ENCODE data around the gene TMEM131.
A peak's percentile ranks its signal among the peaks of the same experiment; 100 is the strongest.

TMEM131 gene

DNA sequence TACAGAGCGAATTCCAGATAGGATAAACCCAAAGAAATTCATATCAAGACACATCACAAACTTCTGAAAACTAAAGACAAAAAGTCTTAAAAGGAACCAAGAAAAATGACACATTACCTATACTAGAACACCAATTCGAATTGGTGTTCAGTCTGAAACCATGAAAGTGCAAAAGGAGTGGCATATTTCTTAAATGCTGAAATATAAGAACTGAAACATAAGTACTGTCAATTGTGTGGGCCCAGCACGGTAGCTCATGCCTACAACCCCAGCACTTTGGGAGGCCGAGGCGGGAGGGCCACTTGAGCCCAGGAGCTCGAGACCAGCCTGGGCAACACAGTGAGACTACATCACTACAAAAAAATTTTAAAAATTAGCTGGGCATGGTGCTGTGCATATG lies 43.4 kb downstream of the TMEM131 start:
- no peak overlapping the region for H4K8ac ChIP-seq (ENCODE audit: low read length)
- H3K9me3 ChIP-seq (ENCODE audit: control insufficient read depth, low read length): no peaks in the 10 kb centered on the region
- H3K4ac ChIP-seq (ENCODE audit: low read depth in 1 of 2, low read length in 2 of 2): no peak overlapping the region

DNA sequence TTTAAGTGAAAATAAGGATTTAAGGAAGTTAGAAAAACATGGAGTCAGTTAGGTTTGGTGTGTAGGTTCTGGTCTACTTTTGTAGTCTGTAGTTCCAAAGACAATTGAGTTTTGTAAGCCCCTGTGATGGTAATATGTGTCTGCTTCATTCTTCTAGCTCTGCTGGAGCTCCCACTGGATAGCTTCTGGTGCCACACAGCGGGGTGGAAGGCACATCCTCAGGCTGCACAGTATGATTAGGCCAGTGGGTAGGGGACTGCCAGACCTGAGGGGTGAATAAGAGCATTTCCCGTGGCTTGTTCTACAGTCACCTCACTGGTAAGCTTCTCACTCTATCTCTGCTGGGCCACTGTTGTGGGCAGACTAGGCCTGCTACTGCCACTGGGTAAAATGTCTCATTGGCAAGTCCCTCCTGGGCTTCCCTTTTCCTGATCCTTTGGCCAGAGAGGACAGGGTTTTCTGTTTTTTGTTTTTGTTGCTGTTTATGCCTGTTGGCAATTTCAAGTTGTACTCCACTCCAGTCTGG lies 44.5 kb downstream of the TMEM131 start:
- Histone ChIP-seq H3K4me1 (ENCODE audit: control insufficient read depth, insufficient read depth, low read depth, low read length) (peaks cover 7% of the 10 kb centered on the region), H3K27me3 (ENCODE audit: control insufficient read depth in 1 of 2, insufficient read depth in 1 of 2, low read length in 2 of 2) (no peaks in the 10 kb centered on the region), H4K8ac (ENCODE audit: low read length) (peak overlapping the region; percentile 12), H3K4me3 (ENCODE audit: insufficient read depth in 1 of 2, low read depth in 1 of 2, low read length in 2 of 2) (no peak overlapping the region), H3K79me1 (replicated peaks; ENCODE audit: low read length, poor library complexity, severe bottlenecking) (peaks cover 12% of the 10 kb centered on the region), H3K14ac (ENCODE audit: low read length in 2 of 2) (no peak overlapping the region), H2AFZ (ENCODE audit: low read depth, low read length) (no peak overlapping the region), H2AK5ac (ENCODE audit: low read length, severe bottlenecking) (peak overlapping the region; percentile 97), H2BK5ac (ENCODE audit: low read depth, low read length, poor library complexity, severe bottlenecking) (no peak overlapping the region), H2BK12ac (ENCODE audit: low read length in 2 of 2) (peak overlapping the region in 1 of 2 experiments; percentile 1), H3K23ac (ENCODE audit: low read length in 2 of 2) (no peak overlapping the region), H3K18ac (ENCODE audit: low read depth in 1 of 2, low read length in 2 of 2) (peak overlapping the region; percentile 13 to 58), H4K91ac (ENCODE audit: low read length) (peak overlapping the region; percentile 34), H3K4ac (ENCODE audit: low read depth in 1 of 2, low read length in 2 of 2) (peak overlapping the region; percentile 11 to 46), H2BK15ac (ENCODE audit: low read depth, poor library complexity, severe bottlenecking) (no peak overlapping the region), H3K4me2 (ENCODE audit: low read length, poor library complexity, severe bottlenecking) (no peak overlapping the region), H3K36me3 (ENCODE audit: control insufficient read depth in 1 of 2, insufficient read depth in 2 of 2, low read depth in 1 of 2, low read length in 2 of 2) (no peaks in the 10 kb centered on the region), H3K9ac (ENCODE audit: low read length) (no peak overlapping the region), H2BK120ac (ENCODE audit: low read depth, low read length) (peak overlapping the region; percentile 71), H3K9me3 (ENCODE audit: control insufficient read depth, low read length) (no peaks in the 10 kb centered on the region), H3K27ac (ENCODE audit: low read length, poor library complexity, severe bottlenecking) (peak overlapping the region; percentile 52)
- WGBS: 72% methylated on average over 2 of the region's 2 CpGs
- DNase-seq: peak; percentile 29

More for the DNA sequence above, 43.4 kb downstream of the TMEM131 start:
- Histone ChIP-seq H3K79me1 (replicated peaks; ENCODE audit: low read length, poor library complexity, severe bottlenecking) (peaks cover 12% of the 10 kb centered on the region), H4K91ac (ENCODE audit: low read length) (no peak overlapping the region), H3K4me2 (ENCODE audit: low read length, poor library complexity, severe bottlenecking) (no peak overlapping the region), H3K23ac (ENCODE audit: low read length in 2 of 2) (no peak overlapping the region), H2BK120ac (ENCODE audit: low read depth, low read length) (no peak overlapping the region), H3K4me1 (ENCODE audit: control insufficient read depth, insufficient read depth, low read depth, low read length) (peaks cover 7% of the 10 kb centered on the region), H2AK5ac (ENCODE audit: low read length, severe bottlenecking) (no peak overlapping the region), H2BK12ac (ENCODE audit: low read length in 2 of 2) (no peak overlapping the region), H3K9ac (ENCODE audit: low read length) (no peak overlapping the region), H3K27me3 (ENCODE audit: control insufficient read depth in 1 of 2, insufficient read depth in 1 of 2, low read length in 2 of 2) (no peaks in the 10 kb centered on the region), H2BK5ac (ENCODE audit: low read depth, low read length, poor library complexity, severe bottlenecking) (no peak overlapping the region), H3K14ac (ENCODE audit: low read length in 2 of 2) (no peak overlapping the region), H3K18ac (ENCODE audit: low read depth in 1 of 2, low read length in 2 of 2) (no peak overlapping the region), H3K4me3 (ENCODE audit: insufficient read depth in 1 of 2, low read depth in 1 of 2, low read length in 2 of 2) (no peak overlapping the region), H2BK15ac (ENCODE audit: low read depth, poor library complexity, severe bottlenecking) (no peak overlapping the region), H3K36me3 (ENCODE audit: control insufficient read depth in 1 of 2, insufficient read depth in 2 of 2, low read depth in 1 of 2, low read length in 2 of 2) (no peaks in the 10 kb centered on the region), H3K27ac (ENCODE audit: low read length, poor library complexity, severe bottlenecking) (no peak overlapping the region), H2AFZ (ENCODE audit: low read depth, low read length) (no peak overlapping the region)
- no peak for DNase-seq
- 96% methylated on average over 2 of the region's 6 CpGs for WGBS

DNA sequence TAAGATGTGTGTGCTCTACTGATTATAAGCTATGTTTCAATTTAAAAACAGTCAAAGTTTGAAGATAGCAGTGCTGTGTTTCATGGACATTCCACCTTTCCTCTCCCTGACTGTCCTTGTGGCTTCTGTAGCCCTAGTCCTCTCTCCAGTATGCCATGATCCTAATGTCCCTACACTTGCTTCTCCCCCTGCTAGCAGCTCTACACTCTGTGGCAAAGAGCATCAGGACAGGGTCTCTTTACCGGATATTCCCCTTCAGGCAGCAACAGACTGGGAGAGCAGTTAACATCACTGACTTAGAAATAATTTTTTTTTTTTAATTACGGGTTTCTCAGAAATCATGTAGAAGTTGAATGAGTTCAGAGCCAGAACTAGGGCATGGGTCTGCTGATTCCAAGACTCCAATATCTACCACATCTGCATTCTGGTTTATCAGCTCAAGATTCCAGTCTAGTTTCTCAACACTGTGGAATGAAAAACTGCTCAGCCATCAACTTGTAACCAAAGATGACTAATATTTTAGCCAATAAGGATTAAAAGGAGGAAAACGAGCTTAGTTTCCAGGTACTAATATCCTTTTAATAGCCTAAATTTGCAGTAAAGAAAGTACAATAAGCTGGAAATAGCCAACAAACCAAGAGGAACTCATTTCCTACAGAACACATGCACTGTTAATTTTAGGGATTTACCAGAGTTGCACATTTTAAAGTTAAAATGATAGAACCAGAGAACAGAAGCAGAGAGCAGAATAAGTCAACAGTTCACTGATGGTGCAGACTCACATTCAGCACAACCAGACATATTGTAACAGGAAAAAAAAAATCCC lies 45.2 kb downstream of the TMEM131 start:
- Histone ChIP-seq H3K4me3 (ENCODE audit: insufficient read depth in 1 of 2, low read depth in 1 of 2, low read length in 2 of 2) (peak overlapping the region in 1 of 2 experiments; percentile 47), H3K4me2 (ENCODE audit: low read length, poor library complexity, severe bottlenecking) (no peak overlapping the region), H2BK12ac (ENCODE audit: low read length in 2 of 2) (peak overlapping the region in 1 of 2 experiments; percentile 14), H3K9me3 (ENCODE audit: control insufficient read depth, low read length) (no peaks in the 10 kb centered on the region), H3K18ac (ENCODE audit: low read depth in 1 of 2, low read length in 2 of 2) (peak overlapping the region in 1 of 2 experiments; percentile 44), H3K23ac (ENCODE audit: low read length in 2 of 2) (no peak overlapping the region), H3K27me3 (ENCODE audit: control insufficient read depth in 1 of 2, insufficient read depth in 1 of 2, low read length in 2 of 2) (no peaks in the 10 kb centered on the region), H3K4ac (ENCODE audit: low read depth in 1 of 2, low read length in 2 of 2) (no peak overlapping the region), H3K27ac (ENCODE audit: low read length, poor library complexity, severe bottlenecking) (peak overlapping the region; percentile 80), H3K36me3 (ENCODE audit: control insufficient read depth in 1 of 2, insufficient read depth in 2 of 2, low read depth in 1 of 2, low read length in 2 of 2) (no peaks in the 10 kb centered on the region), H3K4me1 (ENCODE audit: control insufficient read depth, insufficient read depth, low read depth, low read length) (peaks cover 7% of the 10 kb centered on the region), H3K14ac (ENCODE audit: low read length in 2 of 2) (no peak overlapping the region), H2AFZ (ENCODE audit: low read depth, low read length) (no peak overlapping the region), H4K91ac (ENCODE audit: low read length) (no peak overlapping the region), H2AK5ac (ENCODE audit: low read length, severe bottlenecking) (peak overlapping the region; percentile 21), H2BK5ac (ENCODE audit: low read depth, low read length, poor library complexity, severe bottlenecking) (no peak overlapping the region), H3K79me1 (replicated peaks; ENCODE audit: low read length, poor library complexity, severe bottlenecking) (peaks cover 10% of the 10 kb centered on the region), H2BK120ac (ENCODE audit: low read depth, low read length) (no peak overlapping the region), H3K9ac (ENCODE audit: low read length) (peak overlapping the region; percentile 24), H2BK15ac (ENCODE audit: low read depth, poor library complexity, severe bottlenecking) (no peak overlapping the region), H4K8ac (ENCODE audit: low read length) (no peak overlapping the region)
- WGBS: 86% methylated on average over 1 of the region's 3 CpGs
- peak; percentile 83 for DNase-seq

DNA sequence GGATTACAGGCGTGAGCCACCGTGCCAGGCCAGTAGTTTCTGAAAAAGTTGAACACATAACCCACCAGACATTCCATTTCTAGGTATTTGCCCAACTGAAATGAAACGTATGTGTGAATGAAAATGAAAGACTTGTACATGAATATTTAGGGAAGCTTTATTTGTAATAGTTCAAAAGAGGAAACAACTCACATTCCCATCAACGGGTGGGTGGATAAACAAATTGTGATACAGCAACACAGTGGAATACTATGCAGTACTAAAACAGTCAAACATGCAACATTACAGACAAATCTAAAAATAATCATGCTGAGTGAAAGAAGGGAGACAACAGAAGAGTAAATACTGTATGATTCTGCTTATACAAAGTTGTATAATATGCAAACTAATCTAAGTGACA lies 46.8 kb downstream of the TMEM131 start:
- no peak overlapping the region for H3K14ac ChIP-seq (ENCODE audit: low read length in 2 of 2)
- H4K8ac ChIP-seq (ENCODE audit: low read length): no peak overlapping the region
- no peak overlapping the region for H3K27ac ChIP-seq (ENCODE audit: low read length, poor library complexity, severe bottlenecking)
- H2BK15ac ChIP-seq (ENCODE audit: low read depth, poor library complexity, severe bottlenecking): no peak overlapping the region
- no peaks in the 10 kb centered on the region for H3K36me3 ChIP-seq (ENCODE audit: control insufficient read depth in 1 of 2, insufficient read depth in 2 of 2, low read depth in 1 of 2, low read length in 2 of 2)
- no peak overlapping the region for H2AK5ac ChIP-seq (ENCODE audit: low read length, severe bottlenecking)
- peaks cover 7% of the 10 kb centered on the region for H3K4me1 ChIP-seq (ENCODE audit: control insufficient read depth, insufficient read depth, low read depth, low read length)
- peaks cover 10% of the 10 kb centered on the region for H3K79me1 ChIP-seq (replicated peaks; ENCODE audit: low read length, poor library complexity, severe bottlenecking)
- H2AFZ ChIP-seq (ENCODE audit: low read depth, low read length): no peak overlapping the region
- no peak overlapping the region for H2BK5ac ChIP-seq (ENCODE audit: low read depth, low read length, poor library complexity, severe bottlenecking)
- no peaks in the 10 kb centered on the region for H3K27me3 ChIP-seq (ENCODE audit: control insufficient read depth in 1 of 2, insufficient read depth in 1 of 2, low read length in 2 of 2)
- H3K23ac ChIP-seq (ENCODE audit: low read length in 2 of 2): no peak overlapping the region
- H3K9ac ChIP-seq (ENCODE audit: low read length): no peak overlapping the region
- no peak overlapping the region for H2BK120ac ChIP-seq (ENCODE audit: low read depth, low read length)
- WGBS: 70% methylated on average over 2 of the region's 4 CpGs
- no peak overlapping the region for H3K4me3 ChIP-seq (ENCODE audit: insufficient read depth in 1 of 2, low read depth in 1 of 2, low read length in 2 of 2)
- H3K4ac ChIP-seq (ENCODE audit: low read depth in 1 of 2, low read length in 2 of 2): no peak overlapping the region
- no peaks in the 10 kb centered on the region for H3K9me3 ChIP-seq (ENCODE audit: control insufficient read depth, low read length)
- no peak overlapping the region for H3K4me2 ChIP-seq (ENCODE audit: low read length, poor library complexity, severe bottlenecking)
- no peak overlapping the region for H4K91ac ChIP-seq (ENCODE audit: low read length)
- no peak overlapping the region for H2BK12ac ChIP-seq (ENCODE audit: low read length in 2 of 2)
- H3K18ac ChIP-seq (ENCODE audit: low read depth in 1 of 2, low read length in 2 of 2): no peak overlapping the region
- DNase-seq: no peak
